Fibroblast of lung (primary cell): ENCODE results near the gene LHFPL6. TPM values are rescaled to one million over a fixed set of nuclear protein-coding genes. Genes with fewer than 3 reads are reported as not detected.

Source experiments
- DNase-seq, 2 donors: peaks; one replicate each; pipeline versions ENCODE4 v3.0.0 to v3.0.0-alpha.2; 2010; ENCODE audit warnings: low read depth in 2 of 2
- H2AFZ ChIP-seq: 2 replicates; pipeline ENCODE4 v1.5.1; 2012; ENCODE audit warnings: low read length, control low read depth, inconsistent platforms
- H3K27ac ChIP-seq: 2 replicates; pipeline ENCODE4 v1.5.1; 2011; ENCODE audit warnings: low read length, control low read depth; ENCODE audit not compliant: insufficient read depth
- H3K27me3 ChIP-seq: 2 replicates; pipeline ENCODE4 v1.5.1; 2011; ENCODE audit warnings: mild to moderate bottlenecking, low read length; ENCODE audit not compliant: control insufficient read depth, insufficient read depth
- H3K36me3 ChIP-seq: 2 replicates; pipeline ENCODE4 v1.5.1; 2011; ENCODE audit warnings: low read length; ENCODE audit not compliant: control insufficient read depth, insufficient read depth
- H3K4me1 ChIP-seq: 2 replicates; pipeline ENCODE4 v1.5.1; 2011; ENCODE audit warnings: low read length; ENCODE audit not compliant: control insufficient read depth, insufficient read depth; ENCODE audit errors: extremely low read depth
- H3K4me2 ChIP-seq: 2 replicates; pipeline ENCODE4 v1.5.1; 2011; ENCODE audit warnings: low read length, control low read depth; ENCODE audit not compliant: insufficient read depth; ENCODE audit errors: extremely low read depth
- H3K4me3 ChIP-seq, 4 experiments: fragments of 200-600 bp in 1 of 4; sonication (generic) in 1 of 4; replicated peaks in 1 of 4; 2 replicates each; pipeline ENCODE4 v1.5.1; 2011 to 2016; ENCODE audit warnings: low read length in 4 of 4, low read depth in 3 of 4, mild to moderate bottlenecking in 3 of 4, control low read depth in 2 of 4, inconsistent platforms in 1 of 4, mixed read lengths in 1 of 4; ENCODE audit not compliant: insufficient read depth in 1 of 4; ENCODE audit errors: control extremely low read depth in 1 of 4
- H3K79me2 ChIP-seq: 2 replicates; pipeline ENCODE4 v1.5.1; 2012; ENCODE audit warnings: mild to moderate bottlenecking, low read length, inconsistent platforms; ENCODE audit not compliant: control insufficient read depth, insufficient read depth
- H3K9ac ChIP-seq: 2 replicates; pipeline ENCODE4 v1.5.1; 2011; ENCODE audit warnings: mild to moderate bottlenecking, low read length, control low read depth; ENCODE audit not compliant: insufficient read depth
- H3K9me3 ChIP-seq: 2 replicates; pipeline ENCODE4 v1.5.1; 2012; ENCODE audit warnings: low read depth, low read length; ENCODE audit not compliant: control insufficient read depth, insufficient read depth
- H4K20me1 ChIP-seq: 2 replicates; pipeline ENCODE4 v1.5.1; 2011; ENCODE audit warnings: low read length; ENCODE audit not compliant: control insufficient read depth, insufficient read depth; ENCODE audit errors: extremely low read depth
- CTCF ChIP-seq, 2 donors: IDR thresholded peaks in 1 of 2; conservative IDR thresholded peaks in 1 of 2; 1 replicate in 1 of 2; 2 replicates in 1 of 2; pipeline ENCODE4 v1.5.1; 2011 to 2012; ENCODE audit warnings: low read length in 2 of 2, control low read depth in 1 of 2, inconsistent platforms in 1 of 2, low read depth in 1 of 2, mild to moderate bottlenecking in 1 of 2
- EZH2 ChIP-seq: IDR thresholded peaks from 2 replicates; pipeline ENCODE4 v1.5.1; 2012; ENCODE audit warnings: low read length, control low read depth, mild to moderate bottlenecking; ENCODE audit errors: missing control alignments
- polyA plus RNA-seq, 2 donors: library from polyadenylated mRNA; depleted of rRNA in 1 of 2; stranded (reverse) in 1 of 2; unstranded in 1 of 2; fragments of >200 nt; gene quantifications; 2 replicates each; pipeline ENCODE4 v1.2.1, GENCODE V29; 2011 to 2012; ENCODE audit warnings: missing spikeins in 1 of 2
- total RNA-seq: library from RNA; depleted of rRNA; stranded (reverse); fragments of >200 nt; gene quantifications from 2 replicates; pipeline ENCODE4 v1.2.1, GENCODE V29; 2014

The LHFPL6 gene
- total and polyA plus RNA-seq, 2 donors (not counting 1 experiment from before 2014, with no cell fraction given), result 42.4 to 86.8 TPM

DNA sequence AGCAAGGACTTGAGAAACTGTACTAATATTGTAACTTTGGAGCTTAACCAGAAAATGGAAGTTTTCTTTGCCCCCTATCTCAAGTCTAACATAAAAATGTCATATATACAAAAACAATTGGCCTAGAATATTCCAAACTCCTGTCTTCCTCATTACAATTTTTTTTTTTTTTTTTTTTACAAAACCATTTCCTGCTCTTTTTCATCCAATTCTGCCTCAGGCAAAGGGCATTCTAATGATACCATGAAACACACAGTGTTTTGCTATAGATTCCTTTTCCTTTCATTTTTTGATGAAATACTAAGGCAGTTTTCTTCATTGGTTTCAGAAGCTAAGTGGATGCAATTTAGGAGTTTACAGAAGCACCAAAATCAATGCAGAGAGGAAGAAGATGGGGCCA, 119.7 kb downstream of the LHFPL6 start:
- DNase-seq, result no peak
- Histone ChIP-seq H3K27me3 (no peaks in the 10 kb centered on the region), H3K36me3 (no peaks in the 10 kb centered on the region), H2AFZ (no peak overlapping the region), H3K4me2 (no peak overlapping the region), H3K27ac (no peak overlapping the region), H3K9ac (no peak overlapping the region), H3K9me3 (no peaks in the 10 kb centered on the region), H3K4me3 (no peak overlapping the region), H4K20me1 (no peaks in the 10 kb centered on the region), H3K79me2 (no peaks in the 10 kb centered on the region), H3K4me1 (peaks cover 2% of the 10 kb centered on the region)
- TF ChIP-seq EZH2, result no peak
- TF ChIP-seq CTCF (conservative IDR thresholded peaks at IDR 0.05 in 1 of 2, IDR thresholded peaks at IDR 0.05 in 1 of 2; ENCODE audit: low read depth in 1 of 2, low read length in 2 of 2), result no peak

GRCh38 chr13:39481491-39481890, 121.5 kb downstream of the LHFPL6 start:
- Histone ChIP-seq H3K9me3 (no peaks in the 10 kb centered on the region), H4K20me1 (no peaks in the 10 kb centered on the region), H2AFZ (no peak overlapping the region), H3K79me2 (no peaks in the 10 kb centered on the region), H3K9ac (no peak overlapping the region), H3K36me3 (no peaks in the 10 kb centered on the region), H3K4me2 (no peak overlapping the region), H3K27me3 (no peaks in the 10 kb centered on the region), H3K4me1 (peaks cover 2% of the 10 kb centered on the region), H3K27ac (no peak overlapping the region), H3K4me3 (no peak overlapping the region)
- TF ChIP-seq CTCF (conservative IDR thresholded peaks at IDR 0.05 in 1 of 2, IDR thresholded peaks at IDR 0.05 in 1 of 2; ENCODE audit: low read depth in 1 of 2, low read length in 2 of 2), result no peak
- no peak for TF ChIP-seq EZH2
- DNase-seq, result peak in 1 of 2 donors; percentile 27

GRCh38 chr13:39474600-39474999, 128.4 kb downstream of the LHFPL6 start:
- H2AFZ ChIP-seq, result no peak overlapping the region
- no peaks in the 10 kb centered on the region for H3K9me3 ChIP-seq
- no peak overlapping the region for H3K27ac ChIP-seq
- no peak for DNase-seq
- no peak overlapping the region for H3K9ac ChIP-seq
- TF ChIP-seq CTCF (conservative IDR thresholded peaks at IDR 0.05 in 1 of 2, IDR thresholded peaks at IDR 0.05 in 1 of 2; ENCODE audit: low read depth in 1 of 2, low read length in 2 of 2) (no peak), EZH2 (no peak)
- no peak overlapping the region for H3K4me3 ChIP-seq
- H3K79me2 ChIP-seq, result no peaks in the 10 kb centered on the region
- no peaks in the 10 kb centered on the region for H3K36me3 ChIP-seq
- no peaks in the 10 kb centered on the region for H4K20me1 ChIP-seq
- H3K27me3 ChIP-seq, result no peaks in the 10 kb centered on the region
- no peaks in the 10 kb centered on the region for H3K4me1 ChIP-seq
- H3K4me2 ChIP-seq, result no peak overlapping the region
